Fibroblast of villous mesenchyme (primary cell): ENCODE results near the gene CNTNAP2. TPM values are rescaled to one million over a fixed set of nuclear protein-coding genes. Genes with fewer than 3 reads are reported as not detected.

ENCODE experiments used
- DNase-seq: peaks from one replicate; pipeline ENCODE4 v3.0.0-alpha.2; 2010; ENCODE audit warnings: low read depth
- H3K4me3 ChIP-seq: 2 replicates; pipeline ENCODE4 v1.5.1; 2011; ENCODE audit warnings: low read depth, mild to moderate bottlenecking, low read length
- CTCF ChIP-seq: IDR thresholded peaks from 2 replicates; pipeline ENCODE4 v1.5.1; 2012; ENCODE audit warnings: low read depth, mild to moderate bottlenecking, low read length; ENCODE audit not compliant: insufficient read depth
- total RNA-seq: library from RNA; depleted of rRNA; stranded (reverse); fragments of >200 nt; gene quantifications from 2 replicates; pipeline ENCODE4 v1.2.3, GENCODE V29; 2012

The CNTNAP2 gene
- total RNA-seq, 1 donor: not detected

- no peak for DNase-seq
- no peak for TF ChIP-seq CTCF
- H3K4me3 ChIP-seq: no peak overlapping the region
Measured at GRCh38 chr7:148155000-148155399, 2038.4 kb downstream of the CNTNAP2 start.

- H3K4me3 ChIP-seq: no peak overlapping the region
- no peak for TF ChIP-seq CTCF
- DNase-seq: no peak
Measured at GRCh38 chr7:148155826-148156225, 2039.2 kb downstream of the CNTNAP2 start.

- TF ChIP-seq CTCF: no peak
- H3K4me3 ChIP-seq: no peak overlapping the region
- DNase-seq: no peak
Measured at GRCh38 chr7:148156233-148156632, 2039.6 kb downstream of the CNTNAP2 start.

GRCh38 chr7:148159331-148159730 lies 2042.7 kb downstream of the CNTNAP2 start:
- H3K4me3 ChIP-seq: no peak overlapping the region
- no peak for TF ChIP-seq CTCF
- DNase-seq: no peak

GRCh38 chr7:148161776-148162175 lies 2045.2 kb downstream of the CNTNAP2 start:
- no peak for DNase-seq
- TF ChIP-seq CTCF: no peak
- no peak overlapping the region for H3K4me3 ChIP-seq

- no peak overlapping the region for H3K4me3 ChIP-seq
- DNase-seq: no peak
- TF ChIP-seq CTCF: no peak
Measured at GRCh38 chr7:148162808-148163207, 2046.2 kb downstream of the CNTNAP2 start.

- no peak for DNase-seq
- TF ChIP-seq CTCF: no peak
- no peak overlapping the region for H3K4me3 ChIP-seq
Measured at GRCh38 chr7:148163246-148163645, 2046.6 kb downstream of the CNTNAP2 start.
